ENCODE data around the gene MSL3. TPM values are rescaled to one million over a fixed set of nuclear protein-coding genes. Genes with fewer than 3 reads are reported as not detected.

Gene MSL3
- total RNA-seq, 6 experiments from 2014 or later: 17.1 to 23.2 (median 21.6) TPM

GRCh38 chrX:11768039-11768438 lies 10.0 kb downstream of the MSL3 start:
- no peak for DNase-seq
- Mint-ChIP-seq H3K9me3 (no peaks in the 10 kb centered on the region), H3K36me3 (ENCODE audit: low read depth) (peaks cover 8% of the 10 kb centered on the region; the same call in 1 of the 2 replicates), H3K27me3 (ENCODE audit: insufficient read depth) (no peaks in the 10 kb centered on the region), H3K4me1 (ENCODE audit: low read depth) (no peaks in the 10 kb centered on the region; the same call in 1 of the 2 replicates), H3K4me3 (no peak overlapping the region), H3K27ac (no peak overlapping the region)
- TF ChIP-seq, protein P1, sequence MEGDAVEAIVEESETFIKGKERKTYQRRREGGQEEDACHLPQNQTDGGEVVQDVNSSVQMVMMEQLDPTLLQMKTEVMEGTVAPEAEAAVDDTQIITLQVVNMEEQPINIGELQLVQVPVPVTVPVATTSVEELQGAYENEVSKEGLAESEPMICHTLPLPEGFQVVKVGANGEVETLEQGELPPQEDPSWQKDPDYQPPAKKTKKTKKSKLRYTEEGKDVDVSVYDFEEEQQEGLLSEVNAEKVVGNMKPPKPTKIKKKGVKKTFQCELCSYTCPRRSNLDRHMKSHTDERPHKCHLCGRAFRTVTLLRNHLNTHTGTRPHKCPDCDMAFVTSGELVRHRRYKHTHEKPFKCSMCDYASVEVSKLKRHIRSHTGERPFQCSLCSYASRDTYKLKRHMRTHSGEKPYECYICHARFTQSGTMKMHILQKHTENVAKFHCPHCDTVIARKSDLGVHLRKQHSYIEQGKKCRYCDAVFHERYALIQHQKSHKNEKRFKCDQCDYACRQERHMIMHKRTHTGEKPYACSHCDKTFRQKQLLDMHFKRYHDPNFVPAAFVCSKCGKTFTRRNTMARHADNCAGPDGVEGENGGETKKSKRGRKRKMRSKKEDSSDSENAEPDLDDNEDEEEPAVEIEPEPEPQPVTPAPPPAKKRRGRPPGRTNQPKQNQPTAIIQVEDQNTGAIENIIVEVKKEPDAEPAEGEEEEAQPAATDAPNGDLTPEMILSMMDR (IDR thresholded peaks at IDR 0.05): no peak

GRCh38 chrX:11770320-11770719 lies 12.3 kb downstream of the MSL3 start:
- peak; percentile 21 for DNase-seq
- peaks cover 3% of the 10 kb centered on the region; the same call in 1 of the 2 replicates for H3K36me3 Mint-ChIP-seq (ENCODE audit: low read depth)
- H3K4me1 Mint-ChIP-seq (ENCODE audit: low read depth): no peaks in the 10 kb centered on the region; the same call in 1 of the 2 replicates
- no peaks in the 10 kb centered on the region for H3K9me3 Mint-ChIP-seq
- H3K27ac Mint-ChIP-seq: 0 out of 2 replicates have a peak overlapping the region, but pooled peaks have one; percentile 43
- TF ChIP-seq, protein P1 (IDR thresholded peaks at IDR 0.05): peak; percentile 90
- H3K27me3 Mint-ChIP-seq (ENCODE audit: insufficient read depth): no peaks in the 10 kb centered on the region
- no peak overlapping the region for H3K4me3 Mint-ChIP-seq

GRCh38 chrX:11778230-11778629 lies 20.2 kb downstream of the MSL3 start:
- Mint-ChIP-seq H3K4me1 (ENCODE audit: low read depth) (peaks cover 5% of the 10 kb centered on the region; the same call in 1 of the 2 replicates), H3K36me3 (ENCODE audit: low read depth) (peaks cover 3% of the 10 kb centered on the region; the same call in 1 of the 2 replicates), H3K27me3 (ENCODE audit: insufficient read depth) (no peaks in the 10 kb centered on the region; the same call in 1 of the 2 replicates), H3K9me3 (no peaks in the 10 kb centered on the region), H3K27ac (no peak overlapping the region), H3K4me3 (no peak overlapping the region)
- TF ChIP-seq, protein P1 (IDR thresholded peaks at IDR 0.05): no peak
- DNase-seq: peak; percentile 3

GRCh38 chrX:11781133-11781532 lies 23.1 kb downstream of the MSL3 start:
- DNase-seq: no peak
- Mint-ChIP-seq H3K4me1 (ENCODE audit: low read depth) (peaks cover 5% of the 10 kb centered on the region; the same call in 1 of the 2 replicates), H3K4me3 (no peak overlapping the region), H3K27ac (no peak overlapping the region), H3K36me3 (ENCODE audit: low read depth) (no peaks in the 10 kb centered on the region), H3K27me3 (ENCODE audit: insufficient read depth) (no peaks in the 10 kb centered on the region; the same call in 1 of the 2 replicates), H3K9me3 (no peaks in the 10 kb centered on the region)
- TF ChIP-seq, protein P1 (IDR thresholded peaks at IDR 0.05): no peak

GRCh38 chrX:11781734-11782370 lies 23.8 kb downstream of the MSL3 start:
- H3K9me3 Mint-ChIP-seq: no peaks in the 10 kb centered on the region
- no peak for DNase-seq
- no peaks in the 10 kb centered on the region; the same call in 1 of the 2 replicates for H3K27me3 Mint-ChIP-seq (ENCODE audit: insufficient read depth)
- no peak overlapping the region for H3K27ac Mint-ChIP-seq
- no peaks in the 10 kb centered on the region for H3K36me3 Mint-ChIP-seq (ENCODE audit: low read depth)
- TF ChIP-seq, protein P1 (IDR thresholded peaks at IDR 0.05): no peak
- H3K4me3 Mint-ChIP-seq: no peak overlapping the region
- peaks cover 11% of the 10 kb centered on the region for H3K4me1 Mint-ChIP-seq (ENCODE audit: low read depth)

Data from HFFc6 (cell line).